BE2C (cell line): ENCODE data around the gene SUV39H1.
"Not testable (repeated sequence)": the region's sequence is repeated elsewhere in the genome, so short reads cannot be mapped to it uniquely, and the experiment has no call there.

ENCODE experiments used
- DNase-seq: peaks from one replicate; pipeline ENCODE4 v3.0.0-alpha.2; 2020
- H3K27me3 ChIP-seq: fragments of 250-450 bp; sonication (Bioruptor Pico); 2 replicates; pipeline ENCODE4 v1.5.1; 2020; ENCODE audit warnings: mild to moderate bottlenecking
- H3K36me3 ChIP-seq: fragments of 250-450 bp; sonication (Bioruptor Pico); 2 replicates; pipeline ENCODE4 v1.5.1; 2020; ENCODE audit warnings: mild to moderate bottlenecking
- H3K4me1 ChIP-seq: fragments of 250-450 bp; sonication (Bioruptor Pico); 2 replicates; pipeline ENCODE4 v1.5.1; 2020
- H3K4me3 ChIP-seq: 2 replicates; pipeline ENCODE4 v1.5.1; 2011; ENCODE audit warnings: low read depth, low read length
- H3K9me3 ChIP-seq: fragments of 250-450 bp; sonication (Bioruptor Pico); 2 replicates; pipeline ENCODE4 v1.5.1; 2020
- CTCF ChIP-seq: IDR thresholded peaks from 2 replicates; pipeline ENCODE4 v1.5.1; 2012; ENCODE audit warnings: mild to moderate bottlenecking, low read depth, low read length

Gene SUV39H1

GRCh38 chrX:48676893-48677270 lies 19.7 kb upstream of the SUV39H1 start:
- TF ChIP-seq CTCF: no peak
- Histone ChIP-seq H3K4me3 (peak overlapping the region; percentile 80), H3K4me1 (no peaks in the 10 kb centered on the region), H3K9me3 (no peaks in the 10 kb centered on the region), H3K36me3 (no peaks in the 10 kb centered on the region), H3K27me3 (no peaks in the 10 kb centered on the region)
- no peak for DNase-seq

- no peaks in the 10 kb centered on the region for H3K27me3 ChIP-seq
- DNase-seq: no peak
- no peaks in the 10 kb centered on the region for H3K36me3 ChIP-seq
- no peaks in the 10 kb centered on the region for H3K9me3 ChIP-seq
- no peaks in the 10 kb centered on the region for H3K4me1 ChIP-seq
- peak overlapping the region; percentile 80 for H3K4me3 ChIP-seq
- TF ChIP-seq CTCF: no peak
These were observed 19.0 kb upstream of the SUV39H1 start for GRCh38 chrX:48677516-48677915.

- not testable (repeated sequence) for H3K4me1 ChIP-seq, DNase-seq, H3K36me3 ChIP-seq, H3K4me3 ChIP-seq, H3K27me3 ChIP-seq, H3K9me3 ChIP-seq
These were observed 16.1 kb upstream of the SUV39H1 start for GRCh38 chrX:48680467-48680866.

GRCh38 chrX:48680925-48681324 lies 15.6 kb upstream of the SUV39H1 start:
- H3K4me1 ChIP-seq: not testable (repeated sequence)

GRCh38 chrX:48681539-48682183 lies 14.9 kb upstream of the SUV39H1 start:
- no peak for DNase-seq
- TF ChIP-seq CTCF: no peak
- Histone ChIP-seq H3K36me3 (no peaks in the 10 kb centered on the region), H3K9me3 (no peaks in the 10 kb centered on the region), H3K27me3 (no peaks in the 10 kb centered on the region), H3K4me1 (no peaks in the 10 kb centered on the region), H3K4me3 (no peak overlapping the region)

More at GRCh38 chrX:48680925-48681324, 15.6 kb upstream of the SUV39H1 start:
- not testable (repeated sequence) for H3K36me3 ChIP-seq, H3K9me3 ChIP-seq, H3K27me3 ChIP-seq, H3K4me3 ChIP-seq, DNase-seq

- H3K9me3 ChIP-seq, DNase-seq, H3K4me3 ChIP-seq: not testable (repeated sequence)
These were observed 13.7 kb upstream of the SUV39H1 start for GRCh38 chrX:48682795-48683194.

GRCh38 chrX:48683411-48683982 lies 13.0 kb upstream of the SUV39H1 start, which contains the start of gene WAS:
WAS (plus strand) TSS chrX:48683799; CDS start chrX:48683854, 55 bp downstream.
- no peak for TF ChIP-seq CTCF
- no peaks in the 10 kb centered on the region for H3K4me1 ChIP-seq
- no peak for DNase-seq
- no peaks in the 10 kb centered on the region for H3K9me3 ChIP-seq
- H3K36me3 ChIP-seq: no peaks in the 10 kb centered on the region
- no peaks in the 10 kb centered on the region for H3K27me3 ChIP-seq
- no peak within 1 kb of the TSS for H3K4me3 ChIP-seq

More at GRCh38 chrX:48682795-48683194, 13.7 kb upstream of the SUV39H1 start:
- H3K4me1 ChIP-seq, H3K27me3 ChIP-seq, H3K36me3 ChIP-seq: not testable (repeated sequence)
